AG04449 (cell line): ENCODE measurements around the gene PNMA1.

Experiments
- CTCF ChIA-PET: fragments of 350-600 bp; formaldehyde crosslinking; extraction: SDS; loops from one replicate; lab custom pipeline; 2021; ENCODE audit warnings: antibody characterized with exemption; lab: Yijun Ruan, JAX
- POLR2A ChIA-PET: fragments of 400-600, 350-600 bp; formaldehyde crosslinking; extraction: SDS; loops from one replicate; lab custom pipeline; 2020; ENCODE audit warnings: antibody characterized with exemption, inconsistent platforms; lab: Yijun Ruan, JAX
- DNase-seq: peaks from one replicate; pipeline ENCODE4 v3.0.0-alpha.2; 2010; ENCODE audit warnings: low read depth, low spot score
- H3K4me3 ChIP-seq: 2 replicates; pipeline ENCODE4 v1.5.1; 2011; ENCODE audit warnings: low read depth, mild to moderate bottlenecking, control low read depth, low read length
- CTCF ChIP-seq: IDR thresholded peaks from one replicate; pipeline ENCODE4 v1.5.1; 2011; ENCODE audit warnings: mild to moderate bottlenecking, moderate library complexity, low read length, control low read depth, inconsistent platforms; ENCODE audit not compliant: insufficient read depth; ENCODE audit errors: missing control alignments

The PNMA1 gene

GRCh38 chr14:73742520-73743238 is 28.5 kb upstream of the PNMA1 start:
- CTCF ChIA-PET = interaction anchor here (1.2 to 11.3 kb wide), 7 partner anchors 10 to 84 kb away, joined by 3 to 170 read pairs (median 6); no protein-coding TSS in a partner anchor
- TF ChIP-seq CTCF = no peak
- peak overlapping the region; percentile 36 for H3K4me3 ChIP-seq
- DNase-seq = no peak
- POLR2A ChIA-PET = interaction anchor here (1.3 kb wide), 1 partner anchor 12 kb away, joined by 3 read pairs; no protein-coding TSS in a partner anchor

- POLR2A ChIA-PET = interaction anchor here (1.0 kb wide), 2 partner anchors 17 to 18 kb away, joined by 3 to 4 read pairs; a partner anchor contains a TSS
These were observed 27.8 kb upstream of the PNMA1 start for GRCh38 chr14:73741876-73742519.

GRCh38 chr14:73741386-73741875 is 27.2 kb upstream of the PNMA1 start:
- CTCF ChIA-PET = interaction anchor here (1.3 to 11.3 kb wide), 5 partner anchors 11 to 85 kb away, joined by 3 to 170 read pairs (median 16); no protein-coding TSS in a partner anchor
- TF ChIP-seq CTCF = no peak
- POLR2A ChIA-PET = interaction anchor here (0.9 to 1.0 kb wide), 3 partner anchors 13 to 19 kb away, joined by 3 to 4 read pairs (median 4); a partner anchor contains a TSS
- H3K4me3 ChIP-seq = peak overlapping the region; percentile 36
- DNase-seq = no peak

More at GRCh38 chr14:73741876-73742519, 27.8 kb upstream of the PNMA1 start:
- no peak for DNase-seq
- CTCF ChIA-PET = interaction anchor here (1.3 to 11.3 kb wide), 7 partner anchors 11 to 84 kb away, joined by 3 to 170 read pairs (median 7); no protein-coding TSS in a partner anchor
- TF ChIP-seq CTCF = no peak
- H3K4me3 ChIP-seq = peak overlapping the region; percentile 36

GRCh38 chr14:73740618-73741326 is 26.6 kb upstream of the PNMA1 start:
- ChIA-PET POLR2A (interaction anchor here (0.7 to 1.0 kb wide), 4 partner anchors 14 to 44 kb away, joined by 3 to 4 read pairs (median 4); a partner anchor contains a TSS), CTCF (interaction anchor here (0.6 to 11.3 kb wide), 6 partner anchors 12 to 85 kb away, joined by 3 to 170 read pairs (median 12); no protein-coding TSS in a partner anchor)
- no peak for TF ChIP-seq CTCF
- H3K4me3 ChIP-seq = no peak overlapping the region
- DNase-seq = no peak

- no peak for TF ChIP-seq CTCF
- ChIA-PET CTCF (interaction anchor here (0.6 to 11.3 kb wide), 4 partner anchors 11 to 86 kb away, joined by 3 to 170 read pairs (median 18); no protein-coding TSS in a partner anchor), POLR2A (interaction anchor here (0.7 kb wide), 1 partner anchor 45 kb away, joined by 3 read pairs; no protein-coding TSS in a partner anchor)
- no peak for DNase-seq
- H3K4me3 ChIP-seq = no peak overlapping the region
These were observed 25.9 kb upstream of the PNMA1 start for GRCh38 chr14:73739899-73740617.
